HG02571 (cell line): ENCODE measurements around the gene CLDN4.
"Not testable (repeated sequence)": the region's sequence is repeated elsewhere in the genome, so short reads cannot be mapped to it uniquely, and the experiment has no call there.

Source experiments
- ATAC-seq: cut with Tn5 transposase; IDR thresholded peaks from one replicate; pipeline ENCODE4 v1.9.1; 2021; ENCODE audit warnings: mild to moderate bottlenecking, moderate library complexity; ENCODE audit not compliant: unreplicated experiment

Gene CLDN4

GRCh38 chr7:73830681-73831583, at the start of gene CLDN4:
Gene CLDN4, plus strand, starts transcription at chr7:73830996. Its CDS starts 206 bp downstream, at chr7:73831202.
- no peak for ATAC-seq

DNA sequence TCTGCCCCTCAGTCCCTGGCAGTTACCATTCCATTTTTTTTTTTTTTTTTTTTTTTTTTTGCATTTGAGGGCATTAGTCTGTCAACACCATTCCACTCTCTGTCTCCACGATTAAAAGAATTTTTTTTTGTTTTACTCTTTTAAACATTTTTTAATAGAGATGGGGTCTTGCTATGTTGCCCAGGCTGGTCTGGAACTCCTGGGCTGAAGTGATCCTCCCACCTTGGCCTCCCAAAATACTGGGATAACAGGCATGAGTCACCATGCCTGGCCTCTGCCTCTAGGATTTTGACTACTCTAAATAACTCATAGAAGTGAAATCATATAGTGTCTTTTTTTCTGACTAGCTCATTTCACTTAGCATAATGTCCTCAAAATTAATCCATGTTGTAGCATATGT, 44.2 kb upstream of the CLDN4 start:
- no peak for ATAC-seq

DNA sequence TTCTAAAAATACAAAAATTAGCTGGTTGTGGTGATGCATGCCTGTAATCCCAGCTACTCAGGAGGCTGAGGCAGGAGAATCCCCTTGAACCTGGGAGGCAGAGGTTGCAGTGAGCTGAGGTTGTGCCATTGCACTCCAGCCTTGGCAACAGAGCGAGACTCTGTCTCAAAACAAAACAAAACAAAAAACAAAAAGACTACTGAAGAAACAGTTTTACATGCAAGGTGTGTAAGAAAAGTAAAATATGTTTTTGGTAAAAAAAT, 43.1 kb upstream of the CLDN4 start:
- ATAC-seq = not testable (repeated sequence)

- no peak for ATAC-seq
Observed at GRCh38 chr7:73789051-73789450, 41.7 kb upstream of the CLDN4 start.

DNA sequence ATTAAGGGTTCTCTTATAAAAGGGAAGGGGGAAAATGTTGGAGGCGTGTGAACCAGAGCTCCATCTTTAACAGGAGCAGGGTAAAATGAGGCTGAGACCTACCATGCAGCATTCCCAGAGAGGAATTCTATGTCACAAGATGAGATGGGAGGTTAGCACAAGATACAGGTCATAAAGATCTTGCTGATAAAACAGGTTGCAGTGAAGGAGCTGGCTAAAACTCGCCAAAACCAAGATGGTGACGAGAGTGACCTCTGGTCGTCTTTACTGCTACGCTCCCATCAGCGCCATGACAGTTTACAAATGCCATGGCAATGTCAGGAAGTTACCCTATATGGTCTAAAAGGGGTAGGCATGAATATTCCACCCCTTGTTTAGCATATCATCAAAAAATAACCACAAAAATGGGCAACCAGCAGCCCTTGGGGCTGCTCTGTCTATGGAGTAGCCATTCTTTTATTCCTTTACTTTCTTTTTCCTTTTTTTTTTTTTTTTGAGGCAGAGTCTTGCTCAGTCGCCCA, 39.6 kb upstream of the CLDN4 start:
- not testable (repeated sequence) for ATAC-seq

DNA sequence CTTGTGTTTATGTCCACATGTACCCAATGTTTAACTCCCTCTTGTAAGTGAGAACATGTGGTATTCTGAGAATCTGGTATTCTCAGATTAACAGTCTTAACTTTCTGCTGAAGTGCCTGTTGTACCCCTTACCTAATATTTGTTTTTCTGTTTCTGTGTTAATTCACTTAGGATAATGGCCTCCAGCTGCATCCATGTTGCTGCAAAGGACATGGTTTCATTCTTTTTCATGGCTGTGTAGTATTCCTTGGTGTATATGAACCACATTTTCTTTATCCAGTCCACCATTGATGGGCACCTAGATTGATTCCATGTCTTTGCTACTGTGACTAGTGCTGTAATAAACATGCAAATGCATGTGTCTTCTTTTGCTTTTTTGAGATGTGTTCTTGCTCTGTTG, 35.6 kb upstream of the CLDN4 start:
- not testable (repeated sequence) for ATAC-seq

GRCh38 chr7:73796656-73797055, 34.1 kb upstream of the CLDN4 start:
- ATAC-seq = not testable (repeated sequence)

- not testable (repeated sequence) for ATAC-seq
Observed at GRCh38 chr7:73797176-73797575, 33.6 kb upstream of the CLDN4 start.

- no peak for ATAC-seq
Observed at GRCh38 chr7:73799282-73800141, 31.3 kb upstream of the CLDN4 start.

GRCh38 chr7:73801577-73801976, 29.2 kb upstream of the CLDN4 start:
- no peak for ATAC-seq

- no peak for ATAC-seq
Observed at GRCh38 chr7:73802459-73802858, 28.3 kb upstream of the CLDN4 start.

DNA sequence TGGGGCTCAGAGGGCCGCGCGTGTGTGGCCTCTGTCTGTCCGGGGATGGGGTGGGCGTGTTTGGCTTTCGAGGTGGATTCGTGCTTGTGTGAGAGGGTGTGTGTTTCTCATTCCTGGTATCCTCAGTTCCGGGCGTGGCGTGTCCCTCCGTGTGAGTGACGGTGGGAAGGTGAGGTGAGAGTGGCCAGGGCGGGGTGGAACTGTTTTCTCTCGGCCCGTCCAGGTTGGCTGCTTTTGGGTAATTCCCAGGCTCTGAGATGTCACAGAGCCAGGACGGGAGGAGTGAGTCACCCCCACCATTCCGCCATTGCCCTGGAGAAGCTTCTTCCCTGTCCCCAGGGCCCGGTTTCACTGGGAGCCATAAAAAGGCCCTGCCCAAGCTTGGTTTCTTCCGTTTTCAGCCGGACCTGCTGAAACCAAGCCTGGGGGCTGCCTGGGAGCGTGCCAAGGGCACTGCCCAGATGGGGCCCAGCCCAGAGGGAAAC, 21.3 kb upstream of the CLDN4 start:
- no peak for ATAC-seq

- ATAC-seq = no peak
Observed at GRCh38 chr7:73810998-73811360, 19.8 kb upstream of the CLDN4 start.

- no peak for ATAC-seq
Observed at GRCh38 chr7:73811760-73812168, 19.0 kb upstream of the CLDN4 start.

DNA sequence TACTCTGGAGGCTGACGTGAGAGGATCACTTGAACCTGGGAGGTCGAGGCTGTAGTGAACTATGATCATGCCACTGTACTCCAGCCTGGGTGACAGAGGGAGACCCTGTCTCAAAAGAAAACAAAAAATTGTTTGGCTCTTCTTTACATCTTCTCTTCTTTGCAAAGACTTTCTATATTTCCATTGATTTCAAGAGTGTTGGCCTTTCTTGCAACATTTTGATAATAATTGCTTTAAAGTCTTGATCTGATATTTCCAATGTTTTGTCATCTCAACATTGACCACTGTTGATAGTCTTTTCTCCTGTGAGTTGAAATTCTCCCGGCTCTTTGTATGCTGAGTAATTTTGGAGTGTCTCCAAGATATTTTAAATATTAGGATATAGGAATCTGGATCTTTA, 17.8 kb upstream of the CLDN4 start:
- no peak for ATAC-seq

GRCh38 chr7:73815436-73815835, 15.4 kb upstream of the CLDN4 start:
- ATAC-seq = no peak

DNA sequence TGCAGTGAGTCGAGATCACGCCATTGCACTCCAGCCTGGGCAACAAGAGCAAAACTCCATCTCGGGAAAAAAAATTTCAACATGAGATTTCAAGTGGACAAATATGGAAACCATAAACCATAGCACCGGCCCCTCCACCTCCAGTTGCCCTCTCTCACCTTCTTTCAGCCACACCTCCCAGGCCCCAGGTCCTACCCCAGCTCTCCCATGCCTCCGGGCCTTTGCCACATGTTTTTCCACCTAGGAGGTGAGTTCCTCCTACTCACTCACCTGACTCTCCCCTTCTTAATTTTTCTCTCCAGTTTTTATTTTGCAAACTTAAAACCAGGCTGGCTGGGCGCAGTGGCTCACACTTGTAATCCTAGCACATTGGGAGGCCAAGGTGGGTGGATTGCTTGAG, 13.7 kb upstream of the CLDN4 start:
- ATAC-seq = no peak

- ATAC-seq = no peak
Observed at GRCh38 chr7:73820013-73820412, 10.8 kb upstream of the CLDN4 start.

DNA sequence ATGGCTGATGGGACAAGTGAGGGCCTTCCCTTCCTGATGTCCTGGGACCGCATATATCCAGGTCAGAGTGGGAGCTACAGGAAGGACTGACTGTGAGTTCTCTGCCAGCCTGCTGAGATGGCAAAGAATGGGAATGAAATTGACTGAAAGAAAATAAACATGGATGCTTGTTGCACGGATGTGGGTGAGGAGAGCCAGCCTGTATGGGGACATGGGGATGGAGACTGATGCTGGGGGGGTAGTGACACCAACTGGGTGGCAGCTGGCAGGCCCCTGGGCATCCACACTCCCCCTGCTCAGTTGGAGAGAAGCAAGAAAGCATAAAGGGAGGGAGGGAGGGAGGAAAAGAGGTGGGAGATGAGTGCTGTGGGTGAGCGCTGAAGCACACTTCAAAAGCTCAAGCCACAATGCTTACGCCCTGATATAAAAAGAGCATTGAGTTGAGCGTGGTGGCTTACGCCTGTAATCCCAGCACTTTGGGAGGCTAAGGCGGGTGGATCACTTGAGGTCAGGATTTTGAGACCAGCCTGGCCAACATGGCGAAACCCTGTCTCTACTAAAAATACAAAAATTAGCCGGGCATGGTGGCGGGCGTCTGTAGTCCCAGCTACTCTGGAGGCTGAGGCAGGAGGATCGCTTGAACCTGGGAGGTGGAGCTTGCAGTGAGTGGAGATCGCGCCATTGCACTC, 9.1 kb upstream of the CLDN4 start:
- ATAC-seq = not testable (repeated sequence)

DNA sequence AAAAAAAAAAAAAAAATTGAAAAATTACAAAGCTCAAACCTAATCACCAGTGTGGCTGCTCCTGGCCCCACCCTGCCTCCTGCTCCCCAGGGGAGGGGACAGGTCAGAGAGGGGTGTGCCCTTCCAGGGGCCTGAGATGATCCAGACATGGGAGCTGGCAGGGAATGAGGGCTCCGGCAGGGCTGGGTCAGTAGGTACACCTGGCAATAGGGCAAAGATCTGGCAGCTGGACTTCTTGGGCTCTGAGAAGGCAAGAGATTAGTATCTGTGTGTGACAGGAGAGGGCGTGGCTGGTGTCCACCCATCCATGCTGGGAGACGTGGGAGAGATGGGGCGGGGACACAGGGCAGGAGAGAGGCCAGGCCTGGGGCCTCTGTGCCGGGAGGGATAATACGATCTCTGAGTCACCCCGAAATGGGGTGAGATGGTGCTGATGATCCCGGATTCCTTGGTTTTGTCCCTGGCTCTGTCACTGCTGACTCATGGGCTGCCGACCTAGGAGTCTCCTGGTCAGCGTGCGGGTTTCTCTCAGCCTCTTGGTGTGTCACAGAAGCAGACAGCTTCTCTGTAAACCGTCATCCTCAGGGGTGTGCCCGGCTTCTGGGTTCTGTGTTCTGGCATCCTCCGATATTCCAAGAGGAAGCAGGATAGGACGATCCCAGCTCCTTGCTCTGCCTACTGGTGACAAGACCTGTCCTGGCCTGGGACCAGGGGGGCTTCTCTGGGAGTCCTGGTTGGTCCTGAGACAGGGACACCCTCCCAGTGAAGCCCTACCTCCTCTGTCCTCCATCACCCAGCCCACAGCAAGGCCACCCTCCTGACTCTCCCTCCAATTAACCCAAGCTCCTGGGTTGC, 8.2 kb upstream of the CLDN4 start:
- ATAC-seq = no peak
